OCI-LY1 (cell line): ENCODE results near the gene ARHGAP10.

Source experiments
- H2AFZ ChIP-seq: fragments of 200-600 bp; sonication (generic), shearing (Covaris generic); 2 replicates; pipeline ENCODE4 v1.6.0; 2014; ENCODE audit warnings: antibody characterized with exemption, mild to moderate bottlenecking, low read length
- H3F3A ChIP-seq: fragments of 200-600 bp; sonication (generic), shearing (Covaris generic); 2 replicates; pipeline ENCODE4 v1.6.0; 2014; ENCODE audit warnings: mild to moderate bottlenecking, antibody characterized with exemption, low read length, moderate library complexity; ENCODE audit not compliant: insufficient read depth
- H3K27ac ChIP-seq: fragments of 200-600 bp; sonication (generic); 2 replicates; pipeline ENCODE4 v1.5.1; 2014; ENCODE audit warnings: low read length, mixed run types, mild to moderate bottlenecking, low read depth; ENCODE audit not compliant: poor library complexity, severe bottlenecking
- H3K27me3 ChIP-seq: fragments of 200-600 bp; sonication (generic); 2 replicates; pipeline ENCODE4 v1.6.0; 2014; ENCODE audit warnings: antibody characterized with exemption, mild to moderate bottlenecking, low read length, moderate library complexity; ENCODE audit not compliant: insufficient read depth
- H3K36me3 ChIP-seq: fragments of 200-600 bp; sonication (generic); 2 replicates; pipeline ENCODE4 v1.6.1; 2014; ENCODE audit warnings: mild to moderate bottlenecking, antibody characterized with exemption, low read length, moderate library complexity, mixed read lengths; ENCODE audit not compliant: insufficient read depth
- H3K4me1 ChIP-seq: fragments of 200-600 bp; sonication (generic); 2 replicates; pipeline ENCODE4 v1.5.1; 2014; ENCODE audit warnings: mild to moderate bottlenecking, low read length, moderate library complexity; ENCODE audit not compliant: insufficient read depth, severe bottlenecking
- H3K4me2 ChIP-seq: fragments of 200-600 bp; sonication (generic), shearing (Covaris generic); 2 replicates; pipeline ENCODE4 v1.6.1; 2014; ENCODE audit warnings: low read length
- H3K4me3 ChIP-seq: fragments of 200-600 bp; sonication (generic); 2 replicates; pipeline ENCODE4 v1.5.1; 2014; ENCODE audit warnings: low read length, low read depth, mild to moderate bottlenecking, mixed read lengths; ENCODE audit not compliant: poor library complexity, severe bottlenecking
- H3K79me2 ChIP-seq: fragments of 200-600 bp; shearing (Covaris generic); 2 replicates; pipeline ENCODE4 v1.6.1; 2016; ENCODE audit warnings: mixed run types, low read length, mixed read lengths; ENCODE audit not compliant: insufficient read depth
- H3K9ac ChIP-seq: fragments of 200-600 bp; sonication (generic), shearing (Covaris generic); 2 replicates; pipeline ENCODE4 v1.6.1; 2014; ENCODE audit warnings: mild to moderate bottlenecking, low read length, mixed read lengths
- H3K9me2 ChIP-seq: fragments of 200-600 bp; sonication (generic), shearing (Covaris generic); 2 replicates; pipeline ENCODE4 v1.6.1; 2014; ENCODE audit warnings: low read depth, mild to moderate bottlenecking, low read length, mixed read lengths
- H3K9me3 ChIP-seq: fragments of 200-600 bp; shearing (Covaris generic); 2 replicates; pipeline ENCODE4 v1.6.1; 2014; ENCODE audit warnings: low read length, mixed read lengths
- H4K20me1 ChIP-seq: fragments of 200-600 bp; sonication (generic), shearing (Covaris generic); 2 replicates; pipeline ENCODE4 v1.6.0; 2016; ENCODE audit warnings: mild to moderate bottlenecking, low read length; ENCODE audit not compliant: insufficient read depth
- EZH2 ChIP-seq: fragments of 200-600 bp; sonication (generic), shearing (Covaris generic); IDR thresholded peaks from 2 replicates; pipeline ENCODE4 v1.8.0; 2017; ENCODE audit warnings: borderline replicate concordance, mixed run types, mild to moderate bottlenecking, antibody characterized with exemption, low read length, moderate library complexity, mixed read lengths
- TF ChIP-seq, protein P1 (sequence below): fragments of 200-600 bp; sonication (generic), shearing (Covaris generic); IDR thresholded peaks from 2 replicates; pipeline ENCODE4 v1.5.1; 2017; ENCODE audit warnings: mild to moderate bottlenecking, antibody characterized with exemption, low read length, moderate library complexity, mixed read lengths

ARHGAP10 gene

DNA sequence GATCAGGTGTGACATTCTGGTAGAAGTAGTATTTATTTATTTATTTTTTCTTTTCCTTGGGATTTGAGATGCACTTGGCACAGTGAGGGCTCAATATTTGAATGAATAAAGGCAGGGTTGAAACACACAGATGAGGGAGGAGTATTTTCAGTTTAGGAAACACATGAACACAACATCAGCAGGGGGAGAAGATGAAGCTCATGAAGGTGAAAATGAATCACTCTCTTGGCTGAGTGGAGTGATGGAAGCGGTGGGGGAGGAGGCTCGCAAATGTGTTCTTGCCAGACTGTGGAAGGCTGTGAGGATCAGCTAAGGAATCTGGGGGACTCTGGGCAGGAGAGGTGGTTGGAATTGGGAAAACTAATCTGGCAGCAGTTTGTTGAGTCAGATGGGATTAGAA lies 55.3 kb downstream of the ARHGAP10 start:
- no peak overlapping the region for H2AFZ ChIP-seq
- H3K9me3 ChIP-seq: no peaks in the 10 kb centered on the region
- H3K27ac ChIP-seq: no peak overlapping the region
- no peaks in the 10 kb centered on the region for H3K9me2 ChIP-seq
- no peaks in the 10 kb centered on the region for H3F3A ChIP-seq
- H3K4me2 ChIP-seq: no peak overlapping the region
- H4K20me1 ChIP-seq: no peaks in the 10 kb centered on the region
- no peak overlapping the region for H3K9ac ChIP-seq
- H3K36me3 ChIP-seq: no peaks in the 10 kb centered on the region
- H3K79me2 ChIP-seq: no peaks in the 10 kb centered on the region
- H3K4me3 ChIP-seq: no peak overlapping the region
- TF ChIP-seq, protein P1, sequence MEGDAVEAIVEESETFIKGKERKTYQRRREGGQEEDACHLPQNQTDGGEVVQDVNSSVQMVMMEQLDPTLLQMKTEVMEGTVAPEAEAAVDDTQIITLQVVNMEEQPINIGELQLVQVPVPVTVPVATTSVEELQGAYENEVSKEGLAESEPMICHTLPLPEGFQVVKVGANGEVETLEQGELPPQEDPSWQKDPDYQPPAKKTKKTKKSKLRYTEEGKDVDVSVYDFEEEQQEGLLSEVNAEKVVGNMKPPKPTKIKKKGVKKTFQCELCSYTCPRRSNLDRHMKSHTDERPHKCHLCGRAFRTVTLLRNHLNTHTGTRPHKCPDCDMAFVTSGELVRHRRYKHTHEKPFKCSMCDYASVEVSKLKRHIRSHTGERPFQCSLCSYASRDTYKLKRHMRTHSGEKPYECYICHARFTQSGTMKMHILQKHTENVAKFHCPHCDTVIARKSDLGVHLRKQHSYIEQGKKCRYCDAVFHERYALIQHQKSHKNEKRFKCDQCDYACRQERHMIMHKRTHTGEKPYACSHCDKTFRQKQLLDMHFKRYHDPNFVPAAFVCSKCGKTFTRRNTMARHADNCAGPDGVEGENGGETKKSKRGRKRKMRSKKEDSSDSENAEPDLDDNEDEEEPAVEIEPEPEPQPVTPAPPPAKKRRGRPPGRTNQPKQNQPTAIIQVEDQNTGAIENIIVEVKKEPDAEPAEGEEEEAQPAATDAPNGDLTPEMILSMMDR: no peak
- no peak for TF ChIP-seq EZH2
- H3K4me1 ChIP-seq: no peaks in the 10 kb centered on the region
- H3K27me3 ChIP-seq: no peaks in the 10 kb centered on the region

DNA sequence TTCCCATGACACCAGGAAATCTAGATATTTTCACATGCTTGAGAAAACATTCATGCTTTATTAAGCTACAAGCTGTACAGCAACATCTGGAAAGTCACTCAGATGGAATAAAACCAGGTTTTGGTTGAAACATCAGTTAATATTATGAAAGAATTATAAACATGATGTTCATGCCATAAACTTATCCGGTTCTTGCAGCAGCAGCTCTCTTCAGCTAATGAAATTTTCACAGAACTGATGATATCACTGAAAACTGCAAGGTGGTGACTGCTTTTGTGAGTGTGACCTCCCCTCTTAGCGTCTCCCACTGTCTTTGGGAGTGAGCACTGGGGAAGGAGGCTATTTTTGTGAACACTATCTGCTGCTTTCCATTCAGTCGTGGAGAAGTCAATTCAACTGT lies 56.9 kb downstream of the ARHGAP10 start:
- no peak overlapping the region for H3K4me3 ChIP-seq
- no peaks in the 10 kb centered on the region for H3K79me2 ChIP-seq
- H2AFZ ChIP-seq: no peak overlapping the region
- no peaks in the 10 kb centered on the region for H3F3A ChIP-seq
- H3K9me2 ChIP-seq: no peaks in the 10 kb centered on the region
- no peak overlapping the region for H3K27ac ChIP-seq
- H3K4me1 ChIP-seq: no peaks in the 10 kb centered on the region
- H3K9me3 ChIP-seq: no peaks in the 10 kb centered on the region
- no peaks in the 10 kb centered on the region for H3K27me3 ChIP-seq
- TF ChIP-seq, protein P1: no peak
- TF ChIP-seq EZH2: no peak
- no peak overlapping the region for H3K9ac ChIP-seq
- H3K36me3 ChIP-seq: no peaks in the 10 kb centered on the region
- no peaks in the 10 kb centered on the region for H4K20me1 ChIP-seq
- H3K4me2 ChIP-seq: no peak overlapping the region

DNA sequence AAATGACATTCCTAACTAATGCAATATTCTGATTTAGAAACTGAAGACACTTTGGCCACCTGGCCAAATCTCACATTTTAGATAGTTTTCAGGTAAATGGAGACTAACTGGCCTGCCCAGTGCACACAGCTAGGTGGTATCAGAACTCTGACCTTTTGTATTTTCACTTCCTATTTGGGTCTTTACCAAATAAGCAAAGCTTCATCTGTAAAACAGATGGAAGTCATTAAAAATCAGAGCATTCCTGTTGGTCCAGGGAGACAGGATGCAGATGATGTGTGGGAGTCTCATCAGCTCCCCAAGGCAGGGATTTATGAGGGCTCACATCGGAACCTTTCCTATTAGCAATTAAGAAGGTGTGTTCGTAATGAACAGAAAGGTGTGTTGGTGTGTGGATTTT lies 57.7 kb downstream of the ARHGAP10 start:
- Histone ChIP-seq H3K9me2 (no peaks in the 10 kb centered on the region), H3K79me2 (no peaks in the 10 kb centered on the region), H3K9me3 (no peaks in the 10 kb centered on the region), H3K9ac (no peak overlapping the region), H3K36me3 (no peaks in the 10 kb centered on the region), H2AFZ (no peak overlapping the region), H3K4me2 (no peak overlapping the region), H3K27ac (no peak overlapping the region), H3F3A (no peaks in the 10 kb centered on the region), H4K20me1 (no peaks in the 10 kb centered on the region), H3K4me3 (no peak overlapping the region), H3K4me1 (no peaks in the 10 kb centered on the region), H3K27me3 (no peaks in the 10 kb centered on the region)
- TF ChIP-seq, protein P1: no peak
- TF ChIP-seq EZH2: no peak
